ENCODE data around the gene PTTG1. TPM values are rescaled to one million over a fixed set of nuclear protein-coding genes. Genes with fewer than 3 reads are reported as not detected.
"Not testable (repeated sequence)": the region's sequence is repeated elsewhere in the genome, so short reads cannot be mapped to it uniquely, and the experiment has no call there.

Gene PTTG1
- total RNA-seq, 1 donor from 2014 or later = 9.1 TPM

- ATAC-seq = no peak
- Histone ChIP-seq H3K9me3 (no peaks in the 10 kb centered on the region), H3K4me3 (no peak overlapping the region), H3K27ac (no peak overlapping the region), H3K36me3 (no peaks in the 10 kb centered on the region), H3K4me1 (peaks cover 10% of the 10 kb centered on the region), H3K27me3 (ENCODE audit: low read depth) (no peaks in the 10 kb centered on the region)
- no peak for TF ChIP-seq CTCF (IDR thresholded peaks at IDR 0.05)
- no peak for DNase-seq
- intact Hi-C loops (cut with DNase I) = no loop called here
Observed at GRCh38 chr5:160436017-160436416, 14.4 kb downstream of the PTTG1 start.

DNA sequence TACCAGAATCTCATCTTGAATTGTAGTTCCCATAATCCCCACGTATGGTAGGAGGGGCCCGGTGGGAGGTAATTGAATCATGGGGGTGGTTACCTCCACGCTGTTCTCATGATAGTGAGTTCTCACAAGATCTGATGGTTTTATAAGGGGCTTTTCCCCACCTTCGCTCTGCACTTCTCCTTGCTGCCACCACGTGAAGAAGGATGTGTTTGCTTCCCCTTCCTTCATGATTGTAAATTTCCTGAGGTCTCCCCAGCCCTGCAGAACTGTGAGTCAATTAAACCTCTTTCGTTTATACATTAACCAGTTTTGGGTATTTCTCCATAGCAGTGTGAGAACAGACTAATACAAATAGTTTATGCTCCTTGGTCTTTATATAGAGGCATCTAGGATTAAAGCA, 15.0 kb downstream of the PTTG1 start:
- H3K4me3 ChIP-seq; H3K36me3 ChIP-seq; H3K4me1 ChIP-seq; ATAC-seq; intact Hi-C loops (cut with DNase I); H3K27ac ChIP-seq; H3K9me3 ChIP-seq; DNase-seq; H3K27me3 ChIP-seq (ENCODE audit: low read depth): not testable (repeated sequence)

DNA sequence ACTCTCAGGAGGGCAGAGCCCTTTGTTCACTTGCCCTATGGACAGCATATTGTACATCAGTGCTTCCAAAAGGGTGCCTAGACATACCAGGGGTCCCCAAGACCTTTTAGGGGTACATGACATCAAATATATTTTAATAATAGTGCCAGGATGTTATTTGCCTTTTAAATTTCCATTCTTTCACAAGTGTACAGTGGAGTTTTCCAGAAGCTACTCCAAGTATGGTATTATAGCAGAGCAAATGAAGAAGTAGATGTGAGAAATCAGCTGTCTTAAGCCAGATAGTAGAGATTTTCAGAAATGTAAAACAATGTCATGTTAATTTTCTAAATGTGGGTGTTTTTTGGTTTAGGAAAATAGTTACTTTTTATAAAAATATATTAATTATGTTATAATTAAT, 15.6 kb downstream of the PTTG1 start:
- TF ChIP-seq CTCF (IDR thresholded peaks at IDR 0.05) = no peak
- no peak overlapping the region for H3K4me3 ChIP-seq
- intact Hi-C loops (cut with DNase I) = no loop called here
- H3K36me3 ChIP-seq = no peaks in the 10 kb centered on the region
- DNase-seq (no peak), ATAC-seq (no peak)
- H3K27me3 ChIP-seq (ENCODE audit: low read depth) = no peaks in the 10 kb centered on the region
- H3K9me3 ChIP-seq = no peaks in the 10 kb centered on the region
- H3K4me1 ChIP-seq = peaks cover 10% of the 10 kb centered on the region
- H3K27ac ChIP-seq = no peak overlapping the region

GRCh38 chr5:160438316-160439204, 16.9 kb downstream of the PTTG1 start:
- no peaks in the 10 kb centered on the region for H3K36me3 ChIP-seq
- H3K4me3 ChIP-seq = peak overlapping the region; percentile 56
- DNase-seq (peak; percentile 50), ATAC-seq (peak; percentile 80 to 87)
- peaks cover 10% of the 10 kb centered on the region for H3K4me1 ChIP-seq
- intact Hi-C loops (cut with DNase I) = no loop called here
- peak; percentile 69 for TF ChIP-seq CTCF (IDR thresholded peaks at IDR 0.05)
- peak overlapping the region; percentile 50 for H3K27ac ChIP-seq
- no peaks in the 10 kb centered on the region for H3K9me3 ChIP-seq
- no peaks in the 10 kb centered on the region for H3K27me3 ChIP-seq (ENCODE audit: low read depth)

DNA sequence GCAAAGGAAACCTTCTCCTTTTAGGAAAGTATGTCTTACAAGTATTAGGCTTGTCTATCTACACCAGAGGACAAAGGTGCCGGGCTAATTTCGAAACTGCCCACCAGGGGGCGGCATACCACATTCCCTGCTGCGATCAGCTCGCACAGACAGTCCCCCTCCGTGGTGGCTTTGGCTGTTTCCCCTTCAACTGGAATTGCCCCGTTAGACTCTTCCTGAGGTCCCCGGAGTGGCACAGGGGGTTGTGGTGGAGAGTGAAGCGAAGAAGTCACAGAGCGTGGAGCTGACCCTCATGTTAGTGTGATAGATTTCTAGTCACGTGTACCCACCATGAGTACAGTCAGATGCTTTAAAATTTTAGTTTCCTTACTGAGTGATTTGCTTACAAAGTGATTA, 17.5 kb downstream of the PTTG1 start:
- Histone ChIP-seq H3K27ac (peak overlapping the region; percentile 50), H3K36me3 (no peaks in the 10 kb centered on the region), H3K9me3 (no peaks in the 10 kb centered on the region), H3K4me1 (peaks cover 10% of the 10 kb centered on the region), H3K4me3 (peak overlapping the region; percentile 56), H3K27me3 (ENCODE audit: low read depth) (no peaks in the 10 kb centered on the region)
- intact Hi-C loops (cut with DNase I) = no loop called here
- DNase-seq (peak; percentile 87), ATAC-seq (peak; percentile 96 to 97)
- TF ChIP-seq CTCF (IDR thresholded peaks at IDR 0.05) = peak; percentile 96

DNA sequence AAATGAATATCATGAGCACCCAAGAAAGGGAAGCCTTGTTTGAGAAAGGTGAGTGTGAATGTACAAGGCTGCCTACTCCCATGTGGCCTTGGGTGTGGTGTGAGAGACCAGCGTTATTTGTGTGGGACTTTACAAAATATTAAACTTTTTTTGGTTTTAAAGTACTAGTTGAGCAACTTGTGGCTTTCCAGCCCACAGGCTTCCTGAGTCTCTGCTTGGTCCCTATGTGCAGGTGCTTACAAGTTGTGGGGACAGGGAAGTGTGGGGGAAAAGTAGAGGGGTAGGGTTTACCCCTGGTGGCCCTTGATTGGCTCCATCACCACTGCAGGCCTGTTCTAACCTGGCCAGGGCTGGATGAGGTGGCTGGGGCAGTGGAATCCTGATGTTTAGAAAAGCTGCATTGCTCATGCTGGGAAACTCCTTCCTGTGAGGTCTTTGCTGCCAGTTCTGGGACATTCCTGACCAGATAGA, 19.7 kb downstream of the PTTG1 start:
- intact Hi-C loops (cut with DNase I) = no loop called here
- Histone ChIP-seq H3K27ac (no peak overlapping the region), H3K9me3 (no peaks in the 10 kb centered on the region), H3K4me1 (peaks cover 10% of the 10 kb centered on the region), H3K4me3 (no peak overlapping the region), H3K36me3 (no peaks in the 10 kb centered on the region), H3K27me3 (ENCODE audit: low read depth) (no peaks in the 10 kb centered on the region)
- no peak for ATAC-seq
- no peak for TF ChIP-seq CTCF (IDR thresholded peaks at IDR 0.05)
- no peak for DNase-seq

All from lower lobe of right lung (tissue), 2 donors.